Endothelial cell (in vitro differentiated cells): Measurements from ENCODE around the gene CFAP20. TPM values are rescaled to one million over a fixed set of nuclear protein-coding genes. Genes with fewer than 3 reads are reported as not detected.
A peak's percentile ranks its signal among the peaks of the same experiment; 100 is the strongest.

Experiments
- DNase-seq: peaks from one replicate; pipeline ENCODE4 v3.0.0; 2021; ENCODE audit warnings: low spot score
- H3K27ac Mint-ChIP-seq: one replicate; pipeline ENCODE4 v1.8.0; 2021; ENCODE audit warnings: mixed read lengths, inconsistent platforms; ENCODE audit not compliant: unreplicated experiment
- H3K27me3 Mint-ChIP-seq: one replicate; pipeline ENCODE4 v1.8.0; 2021; ENCODE audit warnings: mild to moderate bottlenecking, moderate library complexity, mixed read lengths, inconsistent platforms; ENCODE audit not compliant: unreplicated experiment
- H3K36me3 Mint-ChIP-seq: one replicate; pipeline ENCODE4 v1.8.0; 2021; ENCODE audit warnings: mild to moderate bottlenecking, low read depth, mixed read lengths, inconsistent platforms; ENCODE audit not compliant: unreplicated experiment
- H3K4me1 Mint-ChIP-seq: one replicate; pipeline ENCODE4 v1.8.0; 2021; ENCODE audit warnings: mild to moderate bottlenecking, mixed read lengths, inconsistent platforms; ENCODE audit not compliant: unreplicated experiment
- H3K4me3 Mint-ChIP-seq: one replicate; pipeline ENCODE4 v1.8.0; 2021; ENCODE audit warnings: mild to moderate bottlenecking, mixed read lengths, inconsistent platforms; ENCODE audit not compliant: unreplicated experiment
- H3K9me3 Mint-ChIP-seq: one replicate; pipeline ENCODE4 v1.8.0; 2021; ENCODE audit warnings: mixed read lengths, inconsistent platforms; ENCODE audit not compliant: unreplicated experiment
- CTCF ChIP-seq: fragments of 200-600 bp; sonication (generic); IDR thresholded peaks from one replicate; pipeline ENCODE4 v1.5.0; 2021; ENCODE audit warnings: antibody characterized with exemption; ENCODE audit not compliant: unreplicated experiment
- total RNA-seq: library from RNA; stranded (reverse); fragmentation: NEBNext Ultra II Directional; extraction: Animal tissue kit (Norgen Biotek cat#: 25700); gene quantifications from one replicate; pipeline ENCODE4 v1.2.1, GENCODE V29; 2021; ENCODE audit not compliant: unreplicated experiment

CFAP20 gene
- total RNA-seq, 1 donor from 2014 or later, result 89.7 TPM

GRCh38 chr16:58126451-58126961, 2.7 kb downstream of the CFAP20 start:
- DNase-seq, result no peak
- Mint-ChIP-seq H3K27me3 (peaks cover 8% of the 10 kb centered on the region), H3K4me3 (peak overlapping the region; percentile 96), H3K4me1 (peaks cover 54% of the 10 kb centered on the region), H3K36me3 (peaks cover 10% of the 10 kb centered on the region), H3K9me3 (no peaks in the 10 kb centered on the region), H3K27ac (peak overlapping the region; percentile 79)
- TF ChIP-seq CTCF, result no peak

GRCh38 chr16:58125781-58126335, 3.3 kb downstream of the CFAP20 start:
- H3K9me3 Mint-ChIP-seq, result no peaks in the 10 kb centered on the region
- TF ChIP-seq CTCF, result no peak
- peaks cover 10% of the 10 kb centered on the region for H3K36me3 Mint-ChIP-seq
- H3K27me3 Mint-ChIP-seq, result peaks cover 8% of the 10 kb centered on the region
- H3K4me3 Mint-ChIP-seq, result no peak overlapping the region
- H3K4me1 Mint-ChIP-seq, result peaks cover 60% of the 10 kb centered on the region
- H3K27ac Mint-ChIP-seq, result peak overlapping the region; percentile 79
- no peak for DNase-seq

GRCh38 chr16:58125041-58125440, 4.1 kb downstream of the CFAP20 start:
- Mint-ChIP-seq H3K36me3 (peaks cover 10% of the 10 kb centered on the region), H3K27ac (no peak overlapping the region), H3K4me1 (peaks cover 68% of the 10 kb centered on the region), H3K9me3 (no peaks in the 10 kb centered on the region), H3K4me3 (no peak overlapping the region), H3K27me3 (peaks cover 8% of the 10 kb centered on the region)
- no peak for TF ChIP-seq CTCF
- no peak for DNase-seq

GRCh38 chr16:58124601-58124915, 4.6 kb downstream of the CFAP20 start:
- Mint-ChIP-seq H3K4me3 (no peak overlapping the region), H3K27ac (no peak overlapping the region), H3K4me1 (peaks cover 71% of the 10 kb centered on the region), H3K9me3 (no peaks in the 10 kb centered on the region), H3K36me3 (peaks cover 10% of the 10 kb centered on the region), H3K27me3 (peaks cover 8% of the 10 kb centered on the region)
- DNase-seq, result no peak
- no peak for TF ChIP-seq CTCF

GRCh38 chr16:58123896-58124600, 5.1 kb downstream of the CFAP20 start:
- H3K27me3 Mint-ChIP-seq, result peaks cover 3% of the 10 kb centered on the region
- no peak for TF ChIP-seq CTCF
- H3K4me1 Mint-ChIP-seq, result peaks cover 71% of the 10 kb centered on the region
- H3K9me3 Mint-ChIP-seq, result no peaks in the 10 kb centered on the region
- H3K36me3 Mint-ChIP-seq, result peaks cover 7% of the 10 kb centered on the region
- peak overlapping the region; percentile 56 for H3K4me3 Mint-ChIP-seq
- peak overlapping the region; percentile 80 for H3K27ac Mint-ChIP-seq
- DNase-seq, result no peak
